GM08714 (cell line): ENCODE measurements around the gene POU5F2.

Experiments used
- H3K4me3 ChIP-seq: fragments of 200-500 bp; sonication (Bioruptor generic); 2 replicates; pipeline ENCODE4 v1.5.1; 2014; ENCODE audit warnings: mild to moderate bottlenecking, low read length, inconsistent platforms
- ZNF274 ChIP-seq: IDR thresholded peaks from 2 replicates; pipeline ENCODE4 v1.6.1; 2012; ENCODE audit warnings: mild to moderate bottlenecking, low read depth, low read length

Gene POU5F2, protein sequence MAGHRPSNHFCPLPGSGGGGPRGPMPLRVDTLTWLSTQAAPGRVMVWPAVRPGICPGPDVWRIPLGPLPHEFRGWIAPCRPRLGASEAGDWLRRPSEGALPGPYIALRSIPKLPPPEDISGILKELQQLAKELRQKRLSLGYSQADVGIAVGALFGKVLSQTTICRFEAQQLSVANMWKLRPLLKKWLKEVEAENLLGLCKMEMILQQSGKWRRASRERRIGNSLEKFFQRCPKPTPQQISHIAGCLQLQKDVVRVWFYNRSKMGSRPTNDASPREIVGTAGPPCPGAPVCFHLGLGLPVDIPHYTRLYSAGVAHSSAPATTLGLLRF

DNA sequence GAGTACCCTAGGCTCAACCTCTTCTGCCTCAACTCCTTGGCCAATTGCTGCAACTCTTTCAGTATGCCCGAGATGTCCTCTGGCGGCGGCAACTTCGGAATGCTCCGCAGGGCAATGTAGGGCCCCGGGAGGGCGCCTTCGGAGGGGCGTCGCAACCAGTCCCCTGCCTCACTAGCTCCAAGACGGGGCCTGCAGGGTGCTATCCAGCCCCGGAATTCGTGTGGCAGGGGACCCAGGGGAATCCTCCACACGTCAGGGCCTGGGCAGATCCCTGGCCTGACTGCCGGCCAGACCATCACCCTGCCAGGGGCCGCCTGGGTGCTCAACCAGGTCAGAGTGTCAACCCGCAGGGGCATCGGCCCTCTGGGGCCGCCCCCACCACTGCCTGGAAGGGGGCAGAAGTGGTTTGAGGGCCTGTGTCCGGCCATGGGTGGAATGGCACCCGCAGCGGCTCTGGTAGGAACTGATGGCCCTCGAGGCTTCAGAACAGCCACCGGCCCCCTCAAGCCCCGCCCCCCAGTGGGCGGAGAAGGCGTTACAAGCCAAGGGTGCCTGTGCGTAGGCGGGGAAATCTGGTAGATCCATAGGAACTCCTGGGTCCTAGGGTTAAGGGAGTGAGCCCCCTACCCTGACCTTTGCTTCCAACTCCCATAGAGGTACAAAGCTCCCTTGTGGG lies at the start of gene POU5F2:
Gene POU5F2, minus strand, starts transcription at position 465 of the 676 bp plus-strand sequence. Its CDS starts 37 bp downstream, at position 428.
- H3K4me3 ChIP-seq: no peak within 1 kb of the TSS
- TF ChIP-seq ZNF274: no peak

- no peak overlapping the region for H3K4me3 ChIP-seq
These were observed 49.0 kb upstream of the POU5F2 start for GRCh38 chr5:93790401-93790800.

GRCh38 chr5:93789173-93790067 lies 48.0 kb upstream of the POU5F2 start:
- no peak overlapping the region for H3K4me3 ChIP-seq
- no peak for TF ChIP-seq ZNF274

More at GRCh38 chr5:93790401-93790800, 49.0 kb upstream of the POU5F2 start:
- no peak for TF ChIP-seq ZNF274

DNA sequence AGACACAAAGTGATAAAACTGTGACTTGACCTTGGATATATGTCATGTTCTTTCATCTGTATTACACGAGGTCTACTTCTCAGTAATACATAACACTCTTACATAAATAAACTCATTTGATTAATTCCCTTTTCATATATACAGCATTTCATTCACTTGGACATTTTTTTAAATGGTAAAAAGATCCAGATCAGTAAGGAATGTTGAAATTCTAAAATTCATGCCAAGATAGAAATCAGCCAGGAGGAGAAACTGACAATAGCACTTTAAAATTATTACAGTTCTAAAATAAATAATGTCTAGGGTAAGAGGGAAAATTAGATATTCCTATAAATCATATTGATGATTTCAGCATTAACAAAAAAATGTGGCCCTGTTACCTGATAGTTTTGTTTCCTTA lies 46.2 kb upstream of the POU5F2 start:
- H3K4me3 ChIP-seq: no peak overlapping the region
- no peak for TF ChIP-seq ZNF274

GRCh38 chr5:93785475-93785874 lies 44.1 kb upstream of the POU5F2 start:
- no peak overlapping the region for H3K4me3 ChIP-seq
- no peak for TF ChIP-seq ZNF274

- H3K4me3 ChIP-seq: no peak overlapping the region
- TF ChIP-seq ZNF274: no peak
These were observed 41.6 kb upstream of the POU5F2 start for GRCh38 chr5:93782978-93783377.

GRCh38 chr5:93777620-93778019 lies 36.2 kb upstream of the POU5F2 start:
- H3K4me3 ChIP-seq: no peak overlapping the region
- no peak for TF ChIP-seq ZNF274

DNA sequence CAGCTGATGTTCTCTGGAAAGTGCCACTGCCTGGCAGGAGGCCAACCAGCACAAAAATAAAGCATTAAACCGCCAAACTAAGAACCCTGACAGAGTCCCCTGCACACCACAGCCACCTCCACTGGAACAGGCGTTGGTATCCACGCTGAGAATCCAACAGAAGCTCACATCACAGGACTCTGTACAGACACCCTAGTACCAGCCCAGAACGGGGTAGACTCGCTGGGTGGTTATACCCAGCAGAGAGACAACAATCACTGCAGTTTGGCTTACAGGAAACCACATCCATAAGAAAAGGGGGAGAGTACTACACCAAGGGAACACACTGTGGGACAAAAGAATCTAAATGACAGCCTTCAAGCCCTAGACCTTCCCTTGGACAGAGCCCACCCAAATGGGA lies 15.0 kb upstream of the POU5F2 start:
- no peak for TF ChIP-seq ZNF274
- no peak overlapping the region for H3K4me3 ChIP-seq

- H3K4me3 ChIP-seq: no peak overlapping the region
- no peak for TF ChIP-seq ZNF274
These were observed 14.3 kb upstream of the POU5F2 start for GRCh38 chr5:93755716-93756115.

DNA sequence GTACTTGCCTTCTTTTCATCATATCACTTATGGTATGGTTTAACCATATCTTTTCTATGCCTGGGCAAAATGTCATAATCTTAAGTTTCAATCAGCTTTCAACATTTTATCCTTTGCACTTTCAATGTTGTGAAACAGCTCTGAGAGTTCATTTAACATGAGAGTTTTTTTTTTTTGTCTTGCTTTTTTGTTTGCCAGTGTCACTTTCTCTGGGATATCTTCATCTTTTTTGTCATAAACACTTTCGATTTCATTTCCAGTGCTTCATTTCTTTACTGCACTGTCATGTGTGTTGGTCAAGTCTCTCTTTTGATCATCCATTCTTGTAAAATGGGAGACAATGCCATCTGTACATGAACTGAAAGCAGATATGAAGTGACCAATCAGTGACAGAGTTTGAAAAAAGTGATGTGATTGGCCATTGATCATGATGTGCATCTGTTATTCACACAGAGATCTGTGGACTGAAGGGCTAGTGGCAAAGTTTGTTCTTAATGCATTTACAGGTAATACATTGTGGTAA lies 7.5 kb upstream of the POU5F2 start:
- no peak for TF ChIP-seq ZNF274

GRCh38 chr5:93746406-93747056 lies 5.1 kb upstream of the POU5F2 start:
- no peak for TF ChIP-seq ZNF274
- no peak overlapping the region for H3K4me3 ChIP-seq

More for the DNA sequence above, 7.5 kb upstream of the POU5F2 start:
- no peak overlapping the region for H3K4me3 ChIP-seq

DNA sequence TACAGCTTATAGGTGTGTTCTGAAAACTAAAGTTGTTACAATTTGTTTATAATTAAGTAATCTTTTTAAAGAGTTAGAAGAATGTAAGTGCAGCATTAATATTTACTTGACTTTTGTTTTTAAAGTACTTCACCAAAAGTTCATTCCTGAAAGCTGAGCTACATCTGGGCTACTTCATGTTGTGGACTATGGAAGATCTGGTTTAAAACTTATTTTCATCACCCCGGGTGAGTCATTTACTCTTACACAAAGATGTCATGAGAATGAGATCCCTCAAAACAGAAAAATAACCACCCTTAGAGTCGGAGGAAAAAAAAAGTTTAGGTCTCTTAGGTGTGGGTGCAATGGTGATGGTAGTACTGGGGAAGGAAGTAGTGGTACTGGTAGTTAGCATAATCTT lies 5.1 kb downstream of the POU5F2 start:
- no peak for TF ChIP-seq ZNF274

DNA sequence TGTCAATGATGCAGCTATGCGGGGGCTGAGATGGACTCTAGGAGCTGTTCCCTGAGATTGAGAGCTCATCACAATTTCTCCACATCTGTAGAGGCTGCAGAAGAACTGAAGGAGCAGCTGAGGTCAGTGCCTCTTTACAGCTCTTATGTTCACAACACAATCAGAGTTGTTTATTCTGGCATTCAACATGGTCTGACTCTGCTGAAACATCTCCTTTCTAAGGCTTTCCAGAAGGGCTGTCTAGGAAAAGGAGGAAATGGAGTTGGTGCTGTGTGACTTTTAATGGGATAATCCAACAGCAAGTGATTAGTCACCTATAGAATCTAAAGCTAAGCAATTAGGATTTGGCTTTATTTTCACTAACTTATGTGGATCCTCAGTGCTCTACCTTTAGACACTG lies 6.0 kb downstream of the POU5F2 start:
- no peak for TF ChIP-seq ZNF274
- no peak overlapping the region for H3K4me3 ChIP-seq

More for the DNA sequence above, 5.1 kb downstream of the POU5F2 start:
- no peak overlapping the region for H3K4me3 ChIP-seq

GRCh38 chr5:93731987-93732386 lies 9.4 kb downstream of the POU5F2 start:
- no peak for TF ChIP-seq ZNF274
- no peak overlapping the region for H3K4me3 ChIP-seq
